SIG-M5 (cell line): ENCODE data around the gene TFF1.

ENCODE experiments used
- DNase-seq: peaks from one replicate; lab custom pipeline; 2025; lab: John Stamatoyannopoulos, UW

The TFF1 gene

DNA sequence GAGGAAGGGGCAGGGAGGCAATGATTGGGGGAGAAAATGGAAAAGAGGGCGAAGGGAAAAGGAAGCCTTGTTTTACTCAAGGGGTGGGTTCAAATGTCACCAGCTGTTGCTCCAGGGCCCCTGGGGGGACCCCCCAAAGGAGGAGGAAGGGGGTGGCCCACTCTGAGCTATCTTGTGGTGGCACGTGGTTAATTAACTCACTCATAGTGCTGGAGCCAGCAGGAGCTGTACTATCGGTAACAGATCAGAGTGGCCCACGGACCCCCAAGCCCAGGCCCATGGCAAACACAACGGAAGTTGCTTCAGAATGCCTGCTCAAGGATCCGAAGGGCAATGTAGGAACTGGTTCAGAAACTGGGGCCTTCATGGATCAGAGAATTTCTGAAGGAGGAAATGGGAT lies 22.8 kb downstream of the TFF1 start:
- no peak for DNase-seq

DNA sequence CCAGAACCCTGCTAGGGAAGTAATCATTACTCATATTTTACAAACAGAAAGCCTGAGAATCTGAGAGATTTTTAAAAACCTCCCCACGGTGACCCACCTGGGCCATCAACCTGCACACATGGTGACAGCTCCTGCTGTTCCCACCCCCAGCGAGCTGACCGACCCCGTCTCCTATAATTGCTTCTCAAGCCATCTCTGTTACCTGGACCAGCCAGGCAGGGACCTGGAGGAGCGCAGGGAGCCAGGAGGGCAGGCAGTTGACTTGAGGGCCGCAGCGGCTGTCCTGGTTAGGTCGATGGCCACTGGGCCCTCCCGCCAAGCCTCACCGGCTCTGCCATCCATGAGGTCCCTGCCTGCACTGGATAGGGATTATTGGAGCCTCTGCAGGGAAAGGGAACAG lies 23.2 kb downstream of the TFF1 start:
- DNase-seq, result no peak

DNA sequence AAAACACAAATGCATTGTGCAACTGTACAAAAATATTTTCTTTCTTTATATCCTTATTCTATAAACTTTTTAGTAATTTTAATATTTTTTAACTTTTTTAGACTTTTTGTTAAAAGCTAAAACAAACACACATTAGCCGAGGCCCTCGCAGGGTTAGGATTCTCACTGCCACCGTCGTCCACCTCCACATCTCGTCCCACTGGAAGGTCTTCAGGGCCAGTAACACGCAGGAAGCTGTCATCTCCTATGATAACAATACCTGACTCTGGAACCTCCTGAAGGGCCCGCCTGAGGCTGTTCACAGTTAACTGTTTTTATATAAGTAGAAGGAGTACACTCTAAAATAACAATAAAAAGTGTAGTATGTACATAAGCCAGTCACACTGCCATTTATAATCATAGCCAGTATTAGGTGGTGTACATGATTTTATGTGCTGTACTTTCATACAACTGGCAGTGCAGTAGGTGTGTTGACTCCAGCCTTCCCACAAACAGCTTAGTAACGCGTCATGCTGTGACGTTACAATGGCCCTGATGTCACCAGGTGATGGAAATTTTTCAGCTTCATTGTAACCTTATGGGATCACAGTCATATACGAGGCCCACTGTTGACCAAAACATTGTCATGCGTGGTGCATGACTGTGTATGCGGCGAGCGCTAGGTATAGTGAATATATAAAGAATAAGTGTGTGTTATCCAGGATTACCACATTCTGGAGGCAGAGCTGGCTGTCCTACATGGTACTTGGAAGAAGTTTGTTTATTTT lies 24.4 kb downstream of the TFF1 start:
- DNase-seq, result no peak

DNA sequence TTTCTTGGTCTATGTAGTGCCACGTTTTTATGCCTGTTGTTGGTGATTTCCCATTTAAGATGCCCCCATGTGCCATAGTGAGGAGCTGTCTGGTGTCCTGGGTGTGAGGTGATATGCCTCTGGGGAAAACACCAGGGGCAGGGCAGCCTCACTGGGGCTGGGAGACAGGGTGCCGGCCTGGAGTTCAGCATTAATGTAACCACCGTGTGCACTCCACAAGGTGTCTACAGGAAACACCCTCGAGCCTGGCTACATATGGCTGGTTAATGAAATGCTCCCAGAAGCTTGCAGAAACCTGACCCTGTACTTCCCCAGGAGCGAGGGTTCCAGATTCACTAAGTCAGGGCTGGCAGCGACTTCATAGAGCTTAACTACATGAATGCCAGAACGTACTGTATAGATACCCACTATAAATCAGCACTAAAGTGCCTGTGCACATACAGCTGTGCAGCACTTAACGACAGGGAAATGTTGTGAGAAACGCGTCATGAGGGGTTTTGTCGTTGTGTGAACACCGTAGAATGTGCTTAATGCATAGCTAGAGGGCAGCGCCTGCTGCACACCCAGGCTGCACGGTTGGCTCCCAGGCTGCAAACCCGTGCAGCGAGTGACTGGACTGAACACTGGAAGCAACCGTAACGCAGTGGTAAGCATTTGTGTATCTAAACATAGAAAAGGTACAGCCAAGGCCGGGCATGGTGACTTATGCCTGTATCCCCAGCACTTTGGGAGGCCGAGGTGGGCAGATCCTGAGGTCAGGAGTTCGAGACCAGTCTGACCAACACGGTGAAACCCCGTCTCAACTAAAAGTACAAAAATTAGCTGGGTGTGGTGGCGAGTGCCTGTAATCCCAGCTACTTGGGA lies 25.9 kb downstream of the TFF1 start:
- DNase-seq, result no peak

DNA sequence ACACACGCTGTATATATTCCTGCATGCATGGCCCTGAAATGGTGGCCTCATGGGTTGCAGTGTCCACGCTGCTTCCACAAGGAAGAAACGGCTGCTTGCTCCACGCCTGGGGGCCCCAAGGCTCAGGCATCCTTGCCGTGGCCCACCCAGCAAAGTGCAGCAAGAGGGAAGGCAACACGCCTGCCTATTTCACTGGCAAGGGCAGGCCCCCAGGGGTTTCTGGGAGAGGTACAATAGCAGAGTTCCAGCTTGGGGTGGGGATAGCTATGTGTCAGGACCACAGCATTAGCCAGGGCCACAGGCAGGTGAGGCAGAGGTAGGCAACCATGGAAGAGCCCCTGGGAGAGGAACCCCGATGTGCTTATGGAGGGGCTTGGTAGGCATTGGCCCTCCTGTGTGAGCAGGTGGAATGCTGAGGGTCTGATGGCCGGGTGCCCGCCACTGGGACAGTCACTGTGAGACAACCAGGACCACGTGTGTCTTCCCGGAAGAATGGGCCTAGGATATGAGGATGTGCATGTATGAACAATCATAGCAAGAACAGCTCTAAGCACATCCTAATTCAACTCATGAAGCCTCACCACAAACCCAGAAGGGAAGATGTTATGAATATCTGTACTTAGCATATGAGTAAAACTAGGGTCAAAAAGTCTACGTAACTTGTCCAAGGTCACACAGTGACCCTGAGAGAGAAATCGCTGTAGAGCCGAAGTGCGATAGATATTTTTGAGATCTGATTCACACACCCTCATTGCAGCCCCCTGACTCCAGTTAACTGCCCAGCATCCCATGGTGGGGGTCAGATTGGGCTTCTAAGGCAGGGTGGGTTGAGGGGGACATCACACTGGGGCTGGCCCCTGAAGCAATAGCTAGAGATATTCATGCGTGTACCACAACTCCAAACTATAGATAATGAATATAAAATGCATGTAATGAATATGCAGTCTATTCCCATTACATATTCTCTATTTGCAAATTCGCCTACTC lies 27.3 kb downstream of the TFF1 start:
- DNase-seq, result no peak

DNA sequence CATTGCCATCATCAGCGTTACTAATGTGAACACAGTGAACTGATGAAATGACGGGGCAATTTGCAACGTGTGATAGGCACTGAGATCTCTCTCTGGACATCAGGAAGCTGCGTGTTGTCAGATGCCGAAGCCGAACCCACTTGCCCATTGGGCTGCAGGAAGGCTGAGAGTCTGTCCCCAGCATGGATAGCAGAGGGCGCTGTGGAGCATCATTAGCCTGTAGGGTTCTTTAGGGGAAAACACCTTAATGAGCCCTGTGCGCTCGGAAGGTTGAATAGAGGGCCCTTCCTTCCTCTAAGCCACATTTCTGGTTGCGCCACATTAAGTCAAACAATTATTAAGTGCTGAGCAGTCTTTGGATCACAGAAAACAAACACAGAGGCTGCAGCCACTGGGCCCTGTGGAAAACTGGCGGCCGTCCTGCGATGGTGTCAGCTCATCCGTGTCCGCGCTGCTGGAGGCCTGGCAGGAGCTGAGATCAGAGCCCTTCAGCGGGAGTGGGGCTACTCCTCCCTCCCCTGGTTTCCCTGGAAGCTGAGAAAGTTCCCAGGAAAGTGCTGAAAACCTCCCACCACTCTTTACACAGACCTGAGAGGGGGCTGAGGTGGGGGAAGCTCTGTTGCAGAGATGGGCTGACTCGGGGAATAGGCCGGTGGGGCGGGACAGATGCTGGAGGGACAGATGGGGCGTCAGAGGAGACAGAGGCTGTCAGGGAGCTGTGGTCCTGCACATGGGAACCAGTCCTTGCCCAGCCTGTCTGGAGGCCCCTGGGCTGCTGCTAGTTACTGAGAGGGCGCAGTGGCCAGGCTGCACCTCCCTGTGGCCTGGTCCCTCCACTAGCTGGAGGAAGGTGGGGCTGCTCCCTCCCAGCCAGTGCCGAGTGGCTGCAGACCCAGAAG lies 28.3 kb downstream of the TFF1 start:
- DNase-seq, result no peak

DNA sequence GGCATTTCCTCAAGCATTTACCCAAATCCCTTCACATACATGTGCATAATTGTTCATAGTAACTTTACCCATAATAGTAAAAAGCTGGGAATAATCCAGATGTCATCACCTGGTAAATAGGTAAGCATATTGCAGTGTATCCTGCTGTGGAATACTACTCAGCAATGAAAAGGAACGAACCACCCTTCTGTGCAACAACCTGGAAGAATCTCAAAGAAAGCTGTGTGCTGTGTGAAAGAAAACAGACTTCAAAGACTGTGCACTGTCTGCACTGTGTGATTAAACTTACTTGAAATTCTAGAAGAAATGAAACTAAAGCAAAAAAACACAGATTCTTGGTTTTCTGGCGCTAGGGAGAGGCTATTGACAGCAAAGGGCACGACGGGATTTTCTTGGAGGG lies 29.1 kb downstream of the TFF1 start:
- DNase-seq, result no peak

DNA sequence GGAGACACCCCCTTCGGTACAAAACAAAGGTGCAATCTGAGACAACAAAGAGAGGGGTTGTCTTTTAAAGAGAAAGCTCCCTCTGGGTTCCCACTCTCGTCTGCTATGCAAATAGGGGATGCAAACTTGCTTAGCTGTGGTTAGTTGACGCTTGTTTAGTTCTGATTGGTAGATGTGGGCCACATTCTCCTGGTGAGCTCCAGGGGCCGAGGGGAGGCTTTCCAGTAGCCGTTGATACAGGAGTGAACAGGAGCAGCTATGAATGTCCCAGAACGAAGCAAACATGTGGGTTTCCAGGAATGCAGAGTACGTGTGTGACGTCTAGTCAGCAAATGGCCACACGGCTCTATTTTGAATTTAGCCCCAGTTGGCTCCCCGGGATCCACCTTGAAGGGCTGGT lies 30.3 kb downstream of the TFF1 start:
- no peak for DNase-seq

DNA sequence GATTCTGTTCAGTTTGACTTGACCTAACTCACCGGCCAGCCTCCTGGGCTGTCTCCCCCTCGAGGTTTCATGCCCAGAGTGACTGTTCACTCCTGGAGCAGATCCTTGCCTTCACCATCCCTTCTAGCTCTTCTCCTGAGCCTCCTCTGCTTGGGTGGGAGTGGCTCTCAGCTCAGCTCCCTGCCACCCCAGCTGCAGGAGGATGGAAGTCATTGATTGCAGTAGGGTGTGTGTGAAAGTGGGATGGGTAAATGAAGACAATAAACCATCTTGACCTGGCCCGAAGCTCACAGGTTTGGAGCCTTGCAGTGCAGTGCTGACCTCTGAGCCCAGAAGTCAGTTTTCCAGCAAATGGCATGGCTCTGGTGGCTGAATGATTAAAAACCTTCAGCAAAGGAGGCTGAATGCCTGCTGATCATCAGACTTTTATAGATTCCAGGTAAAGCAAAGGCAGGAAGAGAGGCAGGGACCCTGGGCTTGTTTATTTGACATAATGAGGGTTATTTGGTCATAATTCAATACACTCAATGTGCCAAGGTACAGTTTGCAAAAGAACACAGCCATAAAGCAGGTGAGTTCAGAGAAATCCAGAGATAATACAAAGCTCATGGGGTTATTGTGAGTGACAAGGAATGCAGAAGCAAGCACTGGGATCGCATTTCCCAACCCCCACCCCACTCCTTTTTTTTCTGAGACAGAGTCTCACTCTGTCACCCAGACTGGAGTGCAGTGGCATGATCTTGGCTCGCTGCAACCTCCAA lies 33.6 kb downstream of the TFF1 start:
- no peak for DNase-seq

DNA sequence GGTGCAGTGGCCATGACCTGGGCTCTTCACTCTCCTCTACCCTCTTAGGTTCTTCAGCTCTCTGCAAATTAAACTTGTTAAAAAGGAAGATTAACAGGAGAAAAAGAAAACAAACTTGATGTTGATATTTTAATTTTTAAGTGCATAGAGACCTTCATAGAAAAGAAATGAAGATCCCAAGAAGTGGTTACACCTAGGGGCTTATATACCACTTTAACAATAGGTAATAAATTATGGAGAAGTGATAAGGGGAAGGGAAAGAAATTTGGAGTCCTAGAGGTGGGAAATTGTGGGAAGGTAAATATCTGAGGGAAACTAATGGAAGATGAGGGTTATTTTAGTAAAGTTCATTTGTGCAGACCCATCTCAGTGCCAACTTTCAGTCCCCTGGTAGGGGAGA lies 34.7 kb downstream of the TFF1 start:
- no peak for DNase-seq

DNA sequence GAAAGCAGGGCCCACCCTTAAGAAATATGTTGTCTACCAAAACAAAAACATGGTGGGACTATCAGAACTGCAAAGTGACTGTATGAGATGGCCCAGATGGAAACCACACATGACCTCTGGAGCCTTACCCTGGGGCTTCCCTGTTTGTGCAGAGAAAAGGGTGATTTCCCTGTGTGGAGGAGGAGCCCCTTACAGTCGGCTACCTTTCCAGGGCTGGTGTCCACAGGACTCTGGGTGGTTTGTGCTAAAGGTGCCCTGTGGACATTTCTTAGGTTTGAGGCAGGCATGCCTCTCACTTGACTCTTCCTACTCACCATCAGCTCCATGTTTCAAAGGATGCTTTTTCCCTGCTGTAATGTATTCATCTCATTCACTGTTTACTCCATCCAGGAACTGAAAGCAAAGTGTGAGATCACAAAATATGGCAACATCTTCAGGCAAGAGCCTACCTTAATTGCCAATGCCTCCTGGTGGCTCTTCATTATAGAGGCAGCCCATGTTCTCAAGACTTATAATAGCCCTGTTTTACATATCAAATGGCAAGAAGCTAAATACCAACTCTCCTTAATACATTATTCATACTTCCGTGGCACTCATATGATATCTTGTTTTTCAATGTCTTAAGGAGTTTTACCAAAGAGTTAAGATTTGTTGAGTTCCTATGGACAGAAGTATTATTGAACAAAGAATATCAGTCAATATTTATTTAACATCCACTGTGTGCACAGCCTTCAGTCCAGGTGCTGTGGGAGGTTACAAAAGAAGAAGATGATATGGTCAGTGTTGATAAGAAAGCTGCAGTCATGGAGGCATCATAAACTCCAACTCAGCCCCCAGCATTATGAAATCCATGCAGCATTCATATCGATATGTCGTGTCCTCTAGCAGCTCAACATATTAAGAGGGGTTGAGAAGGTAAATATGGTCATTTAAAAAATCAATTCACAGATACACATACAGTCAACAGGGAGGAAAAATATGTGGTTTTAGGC lies 35.7 kb downstream of the TFF1 start:
- DNase-seq, result no peak

DNA sequence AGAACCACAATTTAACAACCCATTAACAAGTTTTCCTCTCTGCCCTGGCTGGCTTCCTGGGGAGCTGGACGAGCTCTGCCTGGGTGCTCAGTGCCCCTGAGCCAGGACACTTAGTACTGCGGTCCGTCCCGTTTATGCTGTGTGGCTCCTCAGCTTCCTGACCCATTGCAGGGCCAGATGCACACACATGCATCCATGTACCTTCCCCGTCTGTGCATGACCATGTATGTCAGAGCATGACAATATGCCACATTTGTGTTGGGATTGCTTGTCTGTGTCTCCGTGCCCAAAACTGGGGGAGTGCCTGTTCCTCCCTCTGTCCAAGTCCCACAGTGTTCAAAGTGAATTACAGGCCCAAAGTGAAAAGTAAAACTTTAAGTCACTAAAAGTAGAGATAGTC lies 41.4 kb downstream of the TFF1 start:
- no peak for DNase-seq

DNA sequence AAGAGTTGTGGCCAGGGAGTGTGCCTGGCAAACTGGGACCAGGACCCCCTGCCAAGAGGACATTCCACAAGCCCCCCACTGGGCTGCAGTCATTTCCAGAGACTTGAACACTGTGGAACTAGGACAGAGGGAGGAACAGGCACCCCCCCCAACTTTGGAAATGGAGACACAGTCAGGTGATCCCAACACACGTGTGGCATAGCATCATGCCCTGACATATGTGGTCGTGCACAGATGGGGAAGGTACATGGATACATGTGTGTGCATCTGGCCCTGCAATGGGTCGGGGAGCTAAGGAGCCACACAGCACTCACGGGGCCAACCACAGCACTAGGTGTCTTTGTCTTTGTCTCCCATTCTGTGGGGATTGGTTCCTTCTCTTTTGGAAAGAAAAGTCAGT lies 44.5 kb downstream of the TFF1 start:
- no peak for DNase-seq

DNA sequence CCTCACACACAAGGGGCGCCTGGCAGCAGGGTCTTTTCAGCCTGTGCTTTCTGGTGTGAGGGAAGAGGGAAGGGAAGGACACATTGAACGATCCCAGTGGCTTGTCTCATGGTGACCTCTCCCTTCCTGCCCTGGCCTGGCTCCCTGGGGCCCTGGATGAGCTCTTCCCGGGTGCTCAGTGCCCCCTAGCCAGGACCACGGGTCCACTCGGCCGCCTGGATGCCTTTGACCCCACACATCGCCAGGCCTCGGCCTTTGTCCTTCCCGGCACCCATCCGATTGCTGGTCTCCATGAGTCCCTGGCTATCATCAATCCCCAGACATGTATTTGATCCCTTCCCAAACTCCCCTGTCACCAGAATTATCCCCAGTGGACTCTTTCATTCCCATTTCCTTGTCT lies 45.1 kb downstream of the TFF1 start:
- no peak for DNase-seq

DNA sequence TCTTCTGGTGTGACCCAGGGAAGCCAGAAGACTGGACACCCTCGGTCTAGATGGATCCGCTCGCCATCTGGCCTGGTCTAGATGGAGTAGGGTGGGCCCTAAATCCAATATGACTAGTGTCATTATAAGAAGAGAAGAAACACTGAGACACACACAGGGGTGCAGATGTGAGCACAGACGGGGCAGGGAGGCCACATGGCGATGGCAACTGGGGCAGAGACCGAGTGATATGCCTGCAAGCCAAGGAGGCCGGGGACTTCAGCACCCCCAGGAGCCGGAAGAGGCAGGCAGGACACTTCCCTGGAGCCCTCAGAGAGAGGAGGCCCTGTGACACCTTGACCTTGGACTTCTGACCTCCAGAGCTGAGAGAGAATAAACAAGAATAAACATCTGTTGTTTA lies 45.5 kb downstream of the TFF1 start:
- no peak for DNase-seq

DNA sequence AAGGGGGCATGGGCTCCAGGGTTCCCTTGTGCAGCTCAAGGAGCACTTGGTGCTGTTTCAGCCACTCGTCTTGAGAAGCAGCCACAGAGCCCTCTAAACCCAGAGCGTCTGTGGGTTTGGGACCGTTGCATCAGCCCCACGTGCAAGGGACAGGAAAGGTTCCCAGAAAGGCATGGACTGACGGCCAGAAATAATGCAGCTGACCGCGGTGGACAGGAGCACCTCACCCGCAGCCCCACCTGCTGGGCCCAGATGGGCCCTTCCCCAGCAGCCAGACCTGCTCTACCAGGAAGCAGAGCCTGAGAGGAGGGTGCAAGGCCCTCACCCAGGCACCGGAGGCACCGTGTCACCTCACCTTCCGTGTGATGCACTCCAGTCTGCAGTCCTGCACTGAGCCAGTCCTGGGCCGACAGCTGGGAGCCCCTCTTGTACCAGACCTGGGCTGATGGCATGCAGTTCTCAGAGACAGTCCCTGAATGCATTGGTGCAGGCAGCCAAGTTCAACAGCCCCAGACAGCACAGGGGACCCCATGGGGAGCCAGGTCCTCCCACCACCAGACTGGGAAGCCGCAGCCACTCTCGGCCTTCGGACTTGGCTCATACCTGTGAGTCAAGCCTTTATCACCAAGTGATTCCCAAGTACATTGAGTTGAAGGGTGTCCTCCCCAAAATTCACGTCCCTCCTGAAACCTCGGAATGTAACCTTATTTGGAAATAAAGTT lies 46.3 kb downstream of the TFF1 start:
- no peak for DNase-seq

DNA sequence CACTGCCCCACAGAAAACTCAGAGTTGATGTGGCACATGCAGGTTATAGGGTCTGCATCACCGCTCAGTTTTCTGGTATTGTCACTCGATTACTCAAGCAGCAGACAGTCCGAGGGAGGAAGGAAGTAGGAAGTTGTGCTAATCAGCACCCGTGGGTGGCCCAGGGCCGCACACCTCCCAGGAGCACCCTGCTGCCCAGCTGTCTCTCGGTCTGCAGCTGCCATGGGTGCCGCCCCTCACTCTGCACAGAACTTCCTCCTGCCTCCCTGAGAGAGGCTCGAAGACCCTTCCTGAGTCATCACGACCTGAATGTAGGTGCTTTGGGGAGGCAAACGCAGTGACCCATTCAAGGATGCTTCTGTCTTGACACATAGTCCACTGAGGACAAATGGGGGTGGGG lies 47.0 kb downstream of the TFF1 start:
- no peak for DNase-seq
